ENCODE results near the gene VWF. TPM values are rescaled to one million over a fixed set of nuclear protein-coding genes. Genes with fewer than 3 reads are reported as not detected.
"Not testable (repeated sequence)": the region's sequence is repeated elsewhere in the genome, so short reads cannot be mapped to it uniquely, and the experiment has no call there.

VWF gene
- total RNA-seq, 1 donor from 2014 or later, result not detected

- no peak for TF ChIP-seq CTCF (IDR thresholded peaks at IDR 0.05)
- ChIA-PET POLR2A (no interaction called here), CTCF (no interaction called here)
- ATAC-seq (ENCODE audit: low read depth), result no peak
- intact Hi-C loops (cut with micrococcal nuclease), result no loop called here
- Mint-ChIP-seq H3K36me3 (ENCODE audit: low read depth) (no peaks in the 10 kb centered on the region), H3K9me3 (peaks cover 3% of the 10 kb centered on the region), H3K4me3 (no peak overlapping the region), H3K4me1 (peaks cover 4% of the 10 kb centered on the region), H3K27me3 (peaks cover under 1% of the 10 kb centered on the region), H3K27ac (no peak overlapping the region)
- no peak for DNase-seq
These were observed 18.3 kb downstream of the VWF start for GRCh38 chr12:6106218-6106617.

- DNase-seq, result no peak
- Mint-ChIP-seq H3K9me3 (peaks cover 3% of the 10 kb centered on the region), H3K4me1 (peaks cover 4% of the 10 kb centered on the region), H3K36me3 (ENCODE audit: low read depth) (no peaks in the 10 kb centered on the region), H3K4me3 (no peak overlapping the region), H3K27me3 (peaks cover 3% of the 10 kb centered on the region), H3K27ac (no peak overlapping the region)
- TF ChIP-seq CTCF (IDR thresholded peaks at IDR 0.05), result no peak
- ChIA-PET POLR2A (no interaction called here), CTCF (no interaction called here)
- intact Hi-C loops (cut with micrococcal nuclease), result no loop called here
- ATAC-seq (ENCODE audit: low read depth), result no peak
These were observed 19.6 kb downstream of the VWF start for GRCh38 chr12:6104842-6105241.

GRCh38 chr12:6104027-6104426 is 20.4 kb downstream of the VWF start:
- ATAC-seq (ENCODE audit: low read depth), result no peak
- H3K36me3 Mint-ChIP-seq (ENCODE audit: low read depth), result no peaks in the 10 kb centered on the region
- CTCF ChIA-PET, result no interaction called here
- H3K4me1 Mint-ChIP-seq, result peaks cover 4% of the 10 kb centered on the region
- H3K4me3 Mint-ChIP-seq, result no peak overlapping the region
- POLR2A ChIA-PET, result no interaction called here
- intact Hi-C loops (cut with micrococcal nuclease), result no loop called here
- no peak for DNase-seq
- H3K27ac Mint-ChIP-seq, result no peak overlapping the region
- H3K9me3 Mint-ChIP-seq, result no peaks in the 10 kb centered on the region
- H3K27me3 Mint-ChIP-seq, result peaks cover 3% of the 10 kb centered on the region
- no peak for TF ChIP-seq CTCF (IDR thresholded peaks at IDR 0.05)

GRCh38 chr12:6102021-6102420 is 22.4 kb downstream of the VWF start:
- ATAC-seq (ENCODE audit: low read depth); H3K4me3 Mint-ChIP-seq; intact Hi-C loops (cut with micrococcal nuclease): not testable (repeated sequence)

GRCh38 chr12:6099316-6099715 is 25.2 kb downstream of the VWF start:
- Mint-ChIP-seq H3K36me3 (ENCODE audit: low read depth) (no peaks in the 10 kb centered on the region), H3K27me3 (peaks cover 19% of the 10 kb centered on the region), H3K9me3 (no peaks in the 10 kb centered on the region), H3K4me3 (no peak overlapping the region), H3K27ac (no peak overlapping the region), H3K4me1 (peaks cover 4% of the 10 kb centered on the region)
- TF ChIP-seq CTCF (IDR thresholded peaks at IDR 0.05), result no peak
- intact Hi-C loops (cut with micrococcal nuclease), result no loop called here
- ChIA-PET POLR2A (no interaction called here), CTCF (no interaction called here)
- DNase-seq (no peak), ATAC-seq (ENCODE audit: low read depth) (no peak)

More at GRCh38 chr12:6102021-6102420, 22.4 kb downstream of the VWF start:
- H3K9me3 Mint-ChIP-seq; H3K36me3 Mint-ChIP-seq (ENCODE audit: low read depth); DNase-seq; POLR2A ChIA-PET; H3K4me1 Mint-ChIP-seq; H3K27ac Mint-ChIP-seq; CTCF ChIA-PET: not testable (repeated sequence)
- H3K27me3 Mint-ChIP-seq, result peaks cover 12% of the 10 kb centered on the region

GRCh38 chr12:6097411-6097810 is 27.1 kb downstream of the VWF start:
- POLR2A ChIA-PET, result no interaction called here
- TF ChIP-seq CTCF (IDR thresholded peaks at IDR 0.05), result no peak
- Mint-ChIP-seq H3K4me1 (no peaks in the 10 kb centered on the region), H3K4me3 (no peak overlapping the region), H3K36me3 (ENCODE audit: low read depth) (no peaks in the 10 kb centered on the region), H3K27me3 (peaks cover 32% of the 10 kb centered on the region), H3K9me3 (peaks cover 4% of the 10 kb centered on the region), H3K27ac (no peak overlapping the region)
- intact Hi-C loops (cut with micrococcal nuclease), result no loop called here
- CTCF ChIA-PET, result no interaction called here
- ATAC-seq (ENCODE audit: low read depth) (no peak), DNase-seq (no peak)

Measured in activated B cell treated with CpG ODN at 0.5 μM for 24 hours (primary cell).